Smooth muscle cell (in vitro differentiated cells): ENCODE measurements around the gene HCN4. TPM values are rescaled to one million over a fixed set of nuclear protein-coding genes. Genes with fewer than 3 reads are reported as not detected.

Source experiments
- DNase-seq: peaks from one replicate; lab custom pipeline; 2025; ENCODE audit not compliant: unreplicated experiment; lab: John Stamatoyannopoulos, UW
- H2AFZ ChIP-seq: fragments of 200-600 bp; sonication (generic); 2 replicates; pipeline ENCODE4 v1.6.0; 2016; ENCODE audit warnings: antibody characterized with exemption, low read depth, mild to moderate bottlenecking
- H3F3A ChIP-seq: fragments of 200-600 bp; sonication (generic); 2 replicates; pipeline ENCODE4 v1.6.0; 2017; ENCODE audit warnings: antibody characterized with exemption, low read depth
- H3K27ac ChIP-seq: fragments of 200-600 bp; sonication (generic); 2 replicates; pipeline ENCODE4 v1.5.1; 2016; ENCODE audit warnings: low read depth, mild to moderate bottlenecking
- H3K27me3 ChIP-seq: fragments of 200-600 bp; sonication (generic); 2 replicates; pipeline ENCODE4 v1.6.1; 2016; ENCODE audit warnings: low read depth, mild to moderate bottlenecking
- H3K36me3 ChIP-seq: fragments of 200-600 bp; sonication (generic); 2 replicates; pipeline ENCODE4 v1.5.1; 2016; ENCODE audit warnings: low read depth
- H3K4me1 ChIP-seq: fragments of 200-600 bp; sonication (generic); 2 replicates; pipeline ENCODE4 v1.5.1; 2016; ENCODE audit warnings: low read depth
- H3K4me2 ChIP-seq: fragments of 200-600 bp; sonication (generic); 2 replicates; pipeline ENCODE4 v1.6.0; 2016; ENCODE audit warnings: mild to moderate bottlenecking
- H3K4me3 ChIP-seq: fragments of 200-600 bp; sonication (generic); 2 replicates; pipeline ENCODE4 v1.5.1; 2016; ENCODE audit warnings: mild to moderate bottlenecking
- H3K79me2 ChIP-seq: fragments of 200-600 bp; sonication (generic); 2 replicates; pipeline ENCODE4 v1.6.0; 2016; ENCODE audit warnings: low read depth, mild to moderate bottlenecking
- H3K9ac ChIP-seq: fragments of 200-600 bp; sonication (generic); 2 replicates; pipeline ENCODE4 v1.6.0; 2016; ENCODE audit warnings: low read depth
- H3K9me3 ChIP-seq: fragments of 200-600 bp; sonication (generic); replicated peaks from 2 replicates; pipeline ENCODE4 v1.5.1; 2016; ENCODE audit warnings: low read depth
- H4K20me1 ChIP-seq: fragments of 200-600 bp; sonication (generic); 2 replicates; pipeline ENCODE4 v1.6.0; 2016; ENCODE audit warnings: low read depth
- CTCF ChIP-seq: fragments of 200-600 bp; sonication (generic); IDR thresholded peaks from 2 replicates; pipeline ENCODE4 v1.5.1; 2017; ENCODE audit warnings: borderline replicate concordance, mild to moderate bottlenecking, antibody characterized with exemption; ENCODE audit not compliant: insufficient read depth, poor library complexity, severe bottlenecking
- WGBS: methylation state at CpG from one replicate; pipeline ENCODE4 v1.1.7; 2016; ENCODE audit warnings: low lambda C conversion rate; 5-methylcytosine and 5-hydroxymethylcytosine counted together
- polyA plus RNA-seq: library from polyadenylated mRNA; unstranded; fragments of >200 nt; fragmentation: Nextera tagmentation; extraction: Ambion mirVana; gene quantifications from 2 replicates; pipeline ENCODE4 v1.2.1, GENCODE V29; 2016
- total RNA-seq: library from RNA; depleted of rRNA; stranded (reverse); fragments of >200 nt; gene quantifications from 2 replicates; pipeline ENCODE4 v1.2.3, GENCODE V29; 2014

The HCN4 gene
- total and polyA plus RNA-seq, 2 experiments from 2014 or later: 0.07 TPM; not detected in 1

GRCh38 chr15:73341886-73342600, 26.7 kb downstream of the HCN4 start:
- H3K27ac ChIP-seq: no peak overlapping the region
- H3F3A ChIP-seq: no peaks in the 10 kb centered on the region
- no peak for TF ChIP-seq CTCF
- H3K4me3 ChIP-seq: no peak overlapping the region
- DNase-seq: no peak
- 94% methylated on average over 14 of the region's 14 CpGs for WGBS
- no peaks in the 10 kb centered on the region for H3K27me3 ChIP-seq
- H3K9me3 ChIP-seq: no peaks in the 10 kb centered on the region
- no peaks in the 10 kb centered on the region for H3K79me2 ChIP-seq
- no peaks in the 10 kb centered on the region for H3K4me1 ChIP-seq
- H2AFZ ChIP-seq: no peak overlapping the region
- no peak overlapping the region for H3K4me2 ChIP-seq
- H3K36me3 ChIP-seq: no peaks in the 10 kb centered on the region
- no peaks in the 10 kb centered on the region for H4K20me1 ChIP-seq
- H3K9ac ChIP-seq: no peak overlapping the region

- no peaks in the 10 kb centered on the region for H3K79me2 ChIP-seq
- H4K20me1 ChIP-seq: no peaks in the 10 kb centered on the region
- no peak overlapping the region for H3K27ac ChIP-seq
- no peaks in the 10 kb centered on the region for H3K36me3 ChIP-seq
- no peak overlapping the region for H2AFZ ChIP-seq
- H3K9ac ChIP-seq: no peak overlapping the region
- no peaks in the 10 kb centered on the region for H3K9me3 ChIP-seq
- H3K4me2 ChIP-seq: no peak overlapping the region
- DNase-seq: no peak
- no peaks in the 10 kb centered on the region for H3K4me1 ChIP-seq
- no peaks in the 10 kb centered on the region for H3K27me3 ChIP-seq
- H3K4me3 ChIP-seq: no peak overlapping the region
- 94% methylated on average over 9 of the region's 9 CpGs for WGBS
- H3F3A ChIP-seq: no peaks in the 10 kb centered on the region
- TF ChIP-seq CTCF: no peak
Measured at GRCh38 chr15:73340502-73341192, 28.1 kb downstream of the HCN4 start.

DNA sequence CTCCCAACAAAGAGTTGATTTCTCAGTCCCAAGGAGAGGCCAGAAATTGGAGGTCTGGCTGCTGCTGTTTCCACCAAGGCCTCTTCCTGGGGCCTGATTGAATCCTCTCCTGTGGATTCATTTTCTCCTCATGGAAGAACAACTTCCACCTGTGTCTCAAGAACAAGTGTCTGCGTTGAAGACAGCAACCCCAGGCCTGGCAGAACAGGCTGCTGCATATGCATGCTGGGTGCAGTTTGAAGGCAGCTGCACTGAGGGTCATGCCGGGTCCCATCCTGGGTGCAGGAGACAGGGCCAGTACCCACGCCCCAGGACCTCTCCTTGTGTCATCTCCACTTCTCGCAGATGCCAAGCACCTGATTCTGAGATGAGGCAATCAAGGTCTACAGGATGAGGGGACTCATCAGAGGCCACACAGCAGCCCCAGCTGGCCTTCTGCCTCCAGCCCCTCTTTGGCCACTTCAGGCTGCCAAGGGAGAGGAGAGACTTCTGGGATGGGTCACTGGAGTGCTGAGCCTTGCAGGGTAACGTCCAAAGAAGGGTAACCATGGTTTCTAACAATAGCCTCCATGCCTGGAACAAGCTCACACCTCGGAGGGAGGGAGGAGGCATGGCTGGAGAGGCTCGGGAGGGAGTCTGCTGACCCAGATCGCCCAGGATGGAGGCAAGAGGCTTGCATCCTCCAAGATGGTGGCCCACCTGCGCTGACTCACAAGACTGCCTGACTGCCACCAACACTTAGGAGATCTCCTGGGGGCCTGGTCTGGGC, 30.0 kb downstream of the HCN4 start:
- no peak for TF ChIP-seq CTCF
- H3K4me3 ChIP-seq: no peak overlapping the region
- WGBS: 91% methylated on average over 9 of the region's 9 CpGs

More for the DNA sequence above, 30.0 kb downstream of the HCN4 start:
- Histone ChIP-seq H3K9me3 (no peaks in the 10 kb centered on the region), H3K4me2 (no peak overlapping the region), H3K27me3 (no peaks in the 10 kb centered on the region), H4K20me1 (no peaks in the 10 kb centered on the region), H3K9ac (no peak overlapping the region), H3K27ac (no peak overlapping the region), H3F3A (no peaks in the 10 kb centered on the region), H3K79me2 (no peaks in the 10 kb centered on the region), H3K4me1 (no peaks in the 10 kb centered on the region), H3K36me3 (no peaks in the 10 kb centered on the region), H2AFZ (no peak overlapping the region)
- DNase-seq: no peak
